A673 (cell line): ENCODE data around the gene TBX19. TPM values are rescaled to one million over a fixed set of nuclear protein-coding genes. Genes with fewer than 3 reads are reported as not detected.

ENCODE experiments used
- BruUV-seq: library from RNA; stranded (reverse); fragments of 400-500 nt; replicated peaks from 2 replicates; lab custom pipeline; 2021; lab: Mats Ljungman, UMichigan
- CTCF ChIA-PET: fragments of 300-600 bp; sonication (Branson Sonifier 250); formaldehyde crosslinking; loops from one replicate; lab custom pipeline; 2022; ENCODE audit warnings: antibody characterized with exemption; lab: Charles Lee
- POLR2A ChIA-PET: fragments of 300-600 bp; sonication (Branson Sonifier 250); formaldehyde crosslinking; loops from one replicate; lab custom pipeline; 2022; ENCODE audit warnings: antibody characterized with exemption; ENCODE audit not compliant: low non-redundant PET; lab: Charles Lee
- DNase-seq: peaks from one replicate; pipeline ENCODE4 v3.0.0-alpha.2; 2015; ENCODE audit warnings: low spot score
- H3K27ac ChIP-seq: fragments of 200-600 bp; sonication (generic); 2 replicates; pipeline ENCODE4 v1.5.1; 2016; ENCODE audit warnings: mixed run types, low read depth, mild to moderate bottlenecking, mixed read lengths, antibody characterized with exemption, low read length; ENCODE audit not compliant: poor library complexity, severe bottlenecking
- H3K27me3 ChIP-seq: fragments of 200-600 bp; sonication (generic); replicated peaks from 2 replicates; pipeline ENCODE4 v1.6.1; 2017; ENCODE audit warnings: mixed run types, low read depth, mild to moderate bottlenecking, mixed read lengths, antibody characterized with exemption, low read length; ENCODE audit not compliant: insufficient read depth, poor library complexity
- H3K36me3 ChIP-seq: fragments of 200-600 bp; sonication (generic); 2 replicates; pipeline ENCODE4 v1.6.1; 2016; ENCODE audit warnings: mixed run types, mild to moderate bottlenecking, mixed read lengths, antibody characterized with exemption, low read length; ENCODE audit not compliant: insufficient read depth, poor library complexity, severe bottlenecking
- H3K4me1 ChIP-seq: fragments of 200-600 bp; sonication (generic); 2 replicates; pipeline ENCODE4 v1.6.1; 2017; ENCODE audit warnings: mixed run types, mild to moderate bottlenecking, mixed read lengths, antibody characterized with exemption, low read length; ENCODE audit not compliant: insufficient read depth, poor library complexity, severe bottlenecking
- H3K4me3 ChIP-seq: fragments of 200-600 bp; sonication (generic); 2 replicates; pipeline ENCODE4 v1.5.1; 2016; ENCODE audit warnings: low read depth, mixed run types, mild to moderate bottlenecking, mixed read lengths, low read length; ENCODE audit not compliant: poor library complexity, severe bottlenecking
- H3K9me3 ChIP-seq: fragments of 200-600 bp; sonication (generic); 2 replicates; pipeline ENCODE4 v1.6.1; 2016; ENCODE audit warnings: mixed run types, low read depth, mild to moderate bottlenecking, mixed read lengths, antibody characterized with exemption, low read length; ENCODE audit not compliant: poor library complexity, severe bottlenecking
- EZH2 ChIP-seq: fragments of 200-600 bp; sonication (generic); IDR thresholded peaks from 2 replicates; pipeline ENCODE4 v1.6.1; 2017; ENCODE audit warnings: borderline replicate concordance, low read depth, mild to moderate bottlenecking, mixed read lengths, antibody characterized with exemption, low read length; ENCODE audit not compliant: poor library complexity, severe bottlenecking
- intact Hi-C: fragments of 100-400 bp; cut with micrococcal nuclease; formaldehyde crosslinking; loops from one replicate; pipeline ENCODE4 v1.10.0; 2022; ENCODE audit not compliant: unreplicated experiment
- total RNA-seq: library from RNA; stranded (reverse); gene quantifications from 2 replicates; pipeline ENCODE4 v1.2.3, GENCODE V29; 2021
- TF ChIP-seq, protein P1 (sequence below): fragments of 300-800, 200-600 bp; sonication (generic); conservative IDR thresholded peaks from 2 replicates; pipeline ENCODE4 v1.5.1; 2017; ENCODE audit warnings: low read depth, mild to moderate bottlenecking, antibody characterized with exemption, low read length, moderate library complexity, mixed read lengths

TBX19 gene
- total RNA-seq, 1 experiment from 2014 or later: 2.5 TPM

DNA sequence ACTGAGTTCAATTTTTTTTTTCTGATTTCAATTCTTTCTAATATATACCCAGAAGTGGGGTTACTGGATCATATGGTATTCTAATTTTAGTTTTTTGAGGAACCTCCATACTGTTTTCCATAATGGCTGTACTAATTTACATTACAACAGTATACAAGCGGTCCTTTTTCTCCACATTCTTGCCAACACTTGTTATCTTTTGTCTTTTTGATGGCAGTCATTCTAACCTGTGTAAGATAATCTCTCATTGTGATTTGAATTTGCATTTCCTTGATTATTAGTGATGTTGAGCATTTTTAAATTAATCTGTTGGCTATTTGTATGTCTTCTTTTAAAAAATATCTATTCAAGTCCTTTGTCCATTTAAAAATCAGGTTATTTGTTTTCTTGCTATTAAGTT, 21.1 kb upstream of the TBX19 start:
- no peaks in the 10 kb centered on the region for H3K36me3 ChIP-seq
- no peaks in the 10 kb centered on the region for H3K4me1 ChIP-seq
- TF ChIP-seq, protein P1, sequence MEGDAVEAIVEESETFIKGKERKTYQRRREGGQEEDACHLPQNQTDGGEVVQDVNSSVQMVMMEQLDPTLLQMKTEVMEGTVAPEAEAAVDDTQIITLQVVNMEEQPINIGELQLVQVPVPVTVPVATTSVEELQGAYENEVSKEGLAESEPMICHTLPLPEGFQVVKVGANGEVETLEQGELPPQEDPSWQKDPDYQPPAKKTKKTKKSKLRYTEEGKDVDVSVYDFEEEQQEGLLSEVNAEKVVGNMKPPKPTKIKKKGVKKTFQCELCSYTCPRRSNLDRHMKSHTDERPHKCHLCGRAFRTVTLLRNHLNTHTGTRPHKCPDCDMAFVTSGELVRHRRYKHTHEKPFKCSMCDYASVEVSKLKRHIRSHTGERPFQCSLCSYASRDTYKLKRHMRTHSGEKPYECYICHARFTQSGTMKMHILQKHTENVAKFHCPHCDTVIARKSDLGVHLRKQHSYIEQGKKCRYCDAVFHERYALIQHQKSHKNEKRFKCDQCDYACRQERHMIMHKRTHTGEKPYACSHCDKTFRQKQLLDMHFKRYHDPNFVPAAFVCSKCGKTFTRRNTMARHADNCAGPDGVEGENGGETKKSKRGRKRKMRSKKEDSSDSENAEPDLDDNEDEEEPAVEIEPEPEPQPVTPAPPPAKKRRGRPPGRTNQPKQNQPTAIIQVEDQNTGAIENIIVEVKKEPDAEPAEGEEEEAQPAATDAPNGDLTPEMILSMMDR: no peak
- TF ChIP-seq EZH2: no peak
- CTCF ChIA-PET: no interaction called here
- no peak overlapping the region for H3K4me3 ChIP-seq
- POLR2A ChIA-PET: no interaction called here
- peaks cover 25% of the 10 kb centered on the region for H3K9me3 ChIP-seq
- no peak overlapping the region for H3K27ac ChIP-seq
- no TSS peak for BruUV-seq
- H3K27me3 ChIP-seq: no peaks in the 10 kb centered on the region
- intact Hi-C loops: no loop called here
- DNase-seq: no peak

DNA sequence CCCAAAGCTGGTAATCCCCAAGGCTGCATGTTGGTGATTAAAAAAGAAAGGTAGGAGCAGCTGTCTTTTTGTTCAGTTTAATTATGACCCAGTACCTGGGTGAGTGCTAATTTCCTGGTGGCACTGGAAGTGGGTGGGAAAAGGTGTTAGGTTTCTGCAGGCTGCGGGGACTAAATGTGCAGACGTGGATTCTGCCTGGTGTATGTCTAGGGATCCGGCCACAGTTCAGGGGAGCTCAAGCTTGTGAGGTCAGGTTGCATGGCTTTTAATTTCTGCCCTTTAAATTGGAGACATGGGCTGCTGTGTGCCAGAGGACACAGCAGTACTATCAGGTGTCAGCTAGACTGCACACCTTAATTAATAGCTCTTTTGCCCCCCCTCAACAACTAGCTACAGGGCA, 20.3 kb upstream of the TBX19 start:
- Histone ChIP-seq H3K36me3 (no peaks in the 10 kb centered on the region), H3K27ac (no peak overlapping the region), H3K4me1 (no peaks in the 10 kb centered on the region), H3K4me3 (no peak overlapping the region), H3K27me3 (no peaks in the 10 kb centered on the region), H3K9me3 (peaks cover 17% of the 10 kb centered on the region)
- DNase-seq: no peak
- ChIA-PET CTCF (no interaction called here), POLR2A (no interaction called here)
- BruUV-seq: no TSS peak
- TF ChIP-seq, protein P1: no peak
- no peak for TF ChIP-seq EZH2
- intact Hi-C loops: no loop called here

DNA sequence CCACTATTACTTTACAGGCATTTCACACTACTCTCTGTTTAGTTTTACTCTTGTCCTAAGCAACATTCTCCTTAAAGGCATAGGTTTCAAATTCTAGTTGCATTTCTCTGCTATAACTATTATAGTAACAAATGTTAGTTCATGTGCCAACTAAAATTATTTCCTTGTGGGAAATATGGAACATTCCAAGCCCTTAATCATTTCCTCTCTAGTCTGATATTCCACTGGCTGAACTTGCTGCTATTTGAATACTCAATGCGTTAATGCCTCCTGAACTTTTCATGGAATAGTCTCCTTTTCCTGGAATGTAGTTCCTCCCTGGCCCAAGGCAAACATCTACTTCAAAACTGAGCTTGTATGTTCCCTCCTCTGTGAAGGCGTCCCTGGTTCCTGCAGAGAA, 19.3 kb upstream of the TBX19 start:
- no peak for DNase-seq
- TF ChIP-seq, protein P1: no peak
- TF ChIP-seq EZH2: no peak
- Histone ChIP-seq H3K4me3 (no peak overlapping the region), H3K36me3 (no peaks in the 10 kb centered on the region), H3K4me1 (no peaks in the 10 kb centered on the region), H3K27ac (no peak overlapping the region), H3K27me3 (no peaks in the 10 kb centered on the region), H3K9me3 (peaks cover 7% of the 10 kb centered on the region)
- intact Hi-C loops: no loop called here
- CTCF ChIA-PET: no interaction called here
- no TSS peak for BruUV-seq
- POLR2A ChIA-PET: no interaction called here
